Gastroesophageal sphincter (tissue), 4 donors: ENCODE measurements around the gene COL1A1. TPM values are rescaled to one million over a fixed set of nuclear protein-coding genes. Genes with fewer than 3 reads are reported as not detected.

Source experiments
- ATAC-seq: fragments of 150-250 bp; one replicate; pipeline ENCODE4 v1.9.1; 2016; ENCODE audit warnings: mild to moderate bottlenecking, moderate library complexity
- H3K27ac ChIP-seq, 4 donors: fragments of 200-600 bp; sonication (generic) in 3 of 4; 1 replicate in 3 of 4; 2 replicates in 1 of 4; pipeline ENCODE4 v1.5.1; 2016 to 2019
- H3K27me3 ChIP-seq: fragments of 200-600 bp; sonication (generic); one replicate; pipeline ENCODE4 v1.5.1; 2019
- H3K36me3 ChIP-seq, 2 donors: fragments of 200-600 bp; sonication (generic); one replicate each; pipeline ENCODE4 v1.5.1; 2019; ENCODE audit warnings: control low read depth in 1 of 2
- H3K4me1 ChIP-seq, 3 donors: fragments of 200-600 bp; sonication (generic); 1 replicate in 2 of 3; 2 replicates in 1 of 3; pipeline ENCODE4 v1.5.1; 2016 to 2019; ENCODE audit warnings: control low read depth in 2 of 3
- H3K4me3 ChIP-seq, 2 donors: fragments of 200-600 bp; sonication (generic); one replicate each; pipeline ENCODE4 v1.5.1; 2019; ENCODE audit warnings: mild to moderate bottlenecking in 1 of 2, moderate library complexity in 1 of 2
- H3K9me3 ChIP-seq, 3 donors: fragments of 200-600 bp; sonication (generic); one replicate each; pipeline ENCODE4 v1.5.1; 2017 to 2019; ENCODE audit warnings: control low read depth in 2 of 3
- EP300 ChIP-seq: sonication (generic); formaldehyde crosslinking; IDR thresholded peaks from one replicate; pipeline ENCODE4 v1.6.1; 2017; ENCODE audit warnings: antibody characterized with exemption, mild to moderate bottlenecking
- POLR2A ChIP-seq, 2 donors: fragments of 450-650 bp; IDR thresholded peaks; one replicate each; pipeline ENCODE4 v1.6.1; 2017; ENCODE audit warnings: antibody characterized with exemption in 2 of 2, mild to moderate bottlenecking in 2 of 2, moderate library complexity in 1 of 2
- POLR2AphosphoS5 ChIP-seq: sonication (generic); formaldehyde crosslinking; IDR thresholded peaks from one replicate; pipeline ENCODE4 v1.6.1; 2017; ENCODE audit warnings: antibody characterized with exemption
- WGBS, 2 donors: methylation state at CpG; one replicate each; pipeline ENCODE4 v1.1.5; 2018; ENCODE audit warnings: low coverage in 1 of 2; 5-methylcytosine and 5-hydroxymethylcytosine counted together
- total RNA-seq, 4 donors: library from RNA; depleted of rRNA; stranded (reverse); fragments of >200 nt; gene quantifications; one replicate each; pipeline ENCODE4 v1.1.0, GENCODE V29; 2016
- TF ChIP-seq, protein P1 (sequence below), 4 experiments: fragments of 200-600 bp in 2 of 4; fragments of 450-650 bp in 2 of 4; sonication (generic) in 1 of 4; IDR thresholded peaks; one replicate each; pipeline ENCODE4 v1.5.1; 2017 to 2019; ENCODE audit warnings: antibody characterized with exemption in 4 of 4, mild to moderate bottlenecking in 2 of 4, moderate library complexity in 2 of 4

The COL1A1 gene
- total RNA-seq, 4 donors from 2014 or later = 14.6 to 92.9 (median 69.7) TPM

DNA sequence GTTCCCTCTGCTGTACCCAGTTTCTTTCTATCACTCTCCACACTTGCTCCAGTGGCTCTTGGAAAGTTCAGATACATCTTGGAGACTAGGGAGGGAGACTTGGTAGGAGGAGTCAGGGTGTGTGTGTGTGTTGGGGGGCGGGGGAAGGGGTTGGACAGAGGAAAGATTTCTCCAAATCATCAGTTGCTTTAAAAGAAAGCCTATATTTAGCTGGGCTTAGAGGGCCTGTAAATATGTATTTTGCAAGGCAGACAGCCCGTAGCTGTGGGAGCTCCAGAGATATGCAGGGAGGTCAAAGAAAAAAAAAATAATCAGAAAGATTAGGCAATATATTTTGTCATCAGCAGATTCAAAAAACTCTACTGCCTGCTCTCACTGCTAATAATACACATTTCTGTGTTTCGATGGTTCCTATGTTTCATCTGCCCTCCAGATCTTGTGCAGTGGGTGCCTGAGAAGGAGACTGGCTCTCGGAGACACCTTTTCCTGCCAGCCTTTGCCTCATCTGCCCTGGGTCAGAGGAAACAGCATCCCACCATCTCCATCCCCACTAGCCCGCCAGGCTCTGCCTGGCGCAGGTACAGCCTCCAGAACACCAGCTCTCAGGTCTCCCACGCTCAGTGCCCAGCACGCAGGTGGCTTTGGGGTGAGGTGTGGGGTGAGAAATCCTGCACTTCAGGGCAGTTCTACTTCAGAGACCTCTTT, 46.2 kb downstream of the COL1A1 start:
- Histone ChIP-seq H3K27ac (peak overlapping the region; percentile 4 to 97 (median 93)), H3K9me3 (no peaks in the 10 kb centered on the region), H3K4me3 (no peak overlapping the region), H3K36me3 (no peaks in the 10 kb centered on the region), H3K4me1 (peaks cover 0 to 52% (median 27%) of the 10 kb centered on the region in 3 donors), H3K27me3 (no peaks in the 10 kb centered on the region)
- TF ChIP-seq EP300 (no peak), POLR2AphosphoS5 (no peak), POLR2A (IDR thresholded peaks at IDR 0.05) (no peak)
- TF ChIP-seq, protein P1, sequence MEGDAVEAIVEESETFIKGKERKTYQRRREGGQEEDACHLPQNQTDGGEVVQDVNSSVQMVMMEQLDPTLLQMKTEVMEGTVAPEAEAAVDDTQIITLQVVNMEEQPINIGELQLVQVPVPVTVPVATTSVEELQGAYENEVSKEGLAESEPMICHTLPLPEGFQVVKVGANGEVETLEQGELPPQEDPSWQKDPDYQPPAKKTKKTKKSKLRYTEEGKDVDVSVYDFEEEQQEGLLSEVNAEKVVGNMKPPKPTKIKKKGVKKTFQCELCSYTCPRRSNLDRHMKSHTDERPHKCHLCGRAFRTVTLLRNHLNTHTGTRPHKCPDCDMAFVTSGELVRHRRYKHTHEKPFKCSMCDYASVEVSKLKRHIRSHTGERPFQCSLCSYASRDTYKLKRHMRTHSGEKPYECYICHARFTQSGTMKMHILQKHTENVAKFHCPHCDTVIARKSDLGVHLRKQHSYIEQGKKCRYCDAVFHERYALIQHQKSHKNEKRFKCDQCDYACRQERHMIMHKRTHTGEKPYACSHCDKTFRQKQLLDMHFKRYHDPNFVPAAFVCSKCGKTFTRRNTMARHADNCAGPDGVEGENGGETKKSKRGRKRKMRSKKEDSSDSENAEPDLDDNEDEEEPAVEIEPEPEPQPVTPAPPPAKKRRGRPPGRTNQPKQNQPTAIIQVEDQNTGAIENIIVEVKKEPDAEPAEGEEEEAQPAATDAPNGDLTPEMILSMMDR (IDR thresholded peaks at IDR 0.05) = no peak
- WGBS, 2 donors = 0 to 46% methylated on average over 1 to 7 of the region's 8 CpGs
- peak; percentile 26 for ATAC-seq

DNA sequence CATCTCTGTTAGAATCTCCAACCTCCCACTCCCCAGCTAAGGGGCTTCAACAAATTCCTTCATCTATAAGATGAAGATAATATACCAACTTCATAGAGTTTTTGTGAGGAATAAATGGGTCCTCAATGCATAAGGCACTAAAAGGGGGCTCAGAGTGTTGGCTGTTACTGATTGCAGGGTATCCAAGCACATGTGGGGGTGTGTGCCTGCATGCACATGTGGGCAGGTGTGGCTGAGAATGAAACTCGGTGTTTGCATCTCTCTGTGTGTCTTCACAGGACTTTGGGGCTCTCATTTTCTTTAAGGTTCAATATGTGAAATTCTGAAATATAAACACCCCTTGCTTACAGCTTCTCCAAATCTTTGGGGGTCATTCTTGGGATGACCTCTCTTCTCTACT, 46.8 kb downstream of the COL1A1 start:
- Histone ChIP-seq H3K36me3 (no peaks in the 10 kb centered on the region), H3K4me3 (no peak overlapping the region), H3K27me3 (no peaks in the 10 kb centered on the region), H3K4me1 (peaks cover 0 to 55% (median 27%) of the 10 kb centered on the region in 3 donors), H3K27ac (peak overlapping the region in 3 of 4 donors; percentile 91 to 97 (median 95)), H3K9me3 (no peaks in the 10 kb centered on the region)
- no peak for TF ChIP-seq POLR2AphosphoS5
- TF ChIP-seq, protein P1 (IDR thresholded peaks at IDR 0.05) = no peak
- no peak for TF ChIP-seq POLR2A (IDR thresholded peaks at IDR 0.05)
- TF ChIP-seq EP300 = no peak
- no peak for ATAC-seq
- 11 to 33% methylated on average over 1 of the region's 1 CpG for WGBS, 2 donors

- 39 to 54% methylated on average over 5 to 10 of the region's 16 CpGs for WGBS, 2 donors
- Histone ChIP-seq H3K9me3 (no peaks in the 10 kb centered on the region), H3K27me3 (no peaks in the 10 kb centered on the region), H3K4me3 (no peak overlapping the region), H3K27ac (peak overlapping the region; percentile 40 to 97 (median 93)), H3K36me3 (no peaks in the 10 kb centered on the region), H3K4me1 (peaks cover 0 to 62% (median 27%) of the 10 kb centered on the region in 3 donors)
- no peak for ATAC-seq
- TF ChIP-seq, protein P1 (IDR thresholded peaks at IDR 0.05) = no peak
- TF ChIP-seq POLR2AphosphoS5 (no peak), EP300 (no peak), POLR2A (IDR thresholded peaks at IDR 0.05) (no peak)
Observed at GRCh38 chr17:50153650-50154575, 47.5 kb downstream of the COL1A1 start.

DNA sequence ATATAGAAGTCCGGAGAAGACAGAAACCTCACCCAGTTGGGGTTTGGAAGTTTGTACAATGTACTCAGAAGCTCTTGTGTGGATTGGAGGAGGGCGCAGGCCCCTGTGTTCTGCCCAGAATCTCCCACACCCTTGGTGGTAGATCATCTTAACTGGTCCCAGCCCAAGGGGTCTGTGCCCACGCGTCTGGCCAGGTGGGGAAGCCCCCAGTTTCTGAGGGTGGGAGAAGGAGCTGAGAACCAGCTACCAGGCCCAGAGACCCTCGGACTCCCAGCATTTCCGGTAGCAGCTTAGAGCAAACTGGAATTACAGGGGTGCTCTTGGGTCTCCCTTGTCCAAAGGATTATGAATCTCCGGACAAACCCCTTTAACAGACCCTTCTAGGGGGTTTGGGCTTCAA, 48.7 kb downstream of the COL1A1 start:
- Histone ChIP-seq H3K27ac (peak overlapping the region; percentile 66 to 97 (median 93)), H3K36me3 (no peaks in the 10 kb centered on the region), H3K4me3 (peak overlapping the region in 1 of 2 donors; percentile 89), H3K27me3 (no peaks in the 10 kb centered on the region), H3K4me1 (peaks cover 0 to 73% (median 33%) of the 10 kb centered on the region in 3 donors), H3K9me3 (no peaks in the 10 kb centered on the region)
- WGBS, 2 donors = no CpG with 5 or more reads among the region's 7 CpGs
- TF ChIP-seq EP300 (no peak), POLR2AphosphoS5 (no peak), POLR2A (IDR thresholded peaks at IDR 0.05) (no peak)
- TF ChIP-seq, protein P1 (IDR thresholded peaks at IDR 0.05) = no peak
- no peak for ATAC-seq
